GM21447 (cell line): Measurements from ENCODE around the gene LPP.

Experiments
- ATAC-seq: cut with Tn5 transposase; IDR thresholded peaks from one replicate; pipeline ENCODE4 v1.9.1; 2021; ENCODE audit not compliant: unreplicated experiment

The LPP gene

GRCh38 chr3:188458756-188459155, 304.8 kb downstream of the LPP start:
- no peak for ATAC-seq

- no peak for ATAC-seq
These were observed 311.4 kb downstream of the LPP start for GRCh38 chr3:188465311-188465710.

GRCh38 chr3:188468196-188468595, 314.2 kb downstream of the LPP start:
- no peak for ATAC-seq

GRCh38 chr3:188468662-188469061, 314.7 kb downstream of the LPP start:
- ATAC-seq: no peak

- ATAC-seq: no peak
These were observed 315.4 kb downstream of the LPP start for GRCh38 chr3:188469228-188469885.

GRCh38 chr3:188470508-188471130, 316.7 kb downstream of the LPP start:
- ATAC-seq: no peak

- ATAC-seq: no peak
These were observed 317.8 kb downstream of the LPP start for GRCh38 chr3:188471723-188472122.

- ATAC-seq: no peak
These were observed 318.4 kb downstream of the LPP start for GRCh38 chr3:188472336-188472735.

GRCh38 chr3:188473045-188473444, 319.1 kb downstream of the LPP start:
- no peak for ATAC-seq

GRCh38 chr3:188473591-188474288, 319.8 kb downstream of the LPP start:
- no peak for ATAC-seq

GRCh38 chr3:188476935-188477334, 323.0 kb downstream of the LPP start:
- ATAC-seq: no peak

GRCh38 chr3:188480011-188480410, 326.1 kb downstream of the LPP start:
- ATAC-seq: no peak

GRCh38 chr3:188482929-188483328, 329.0 kb downstream of the LPP start:
- no peak for ATAC-seq

GRCh38 chr3:188486126-188486525, 332.2 kb downstream of the LPP start:
- ATAC-seq: no peak

- no peak for ATAC-seq
These were observed 333.0 kb downstream of the LPP start for GRCh38 chr3:188486952-188487351.

- ATAC-seq: no peak
These were observed 333.7 kb downstream of the LPP start for GRCh38 chr3:188487652-188488051.

- no peak for ATAC-seq
These were observed 334.8 kb downstream of the LPP start for GRCh38 chr3:188488801-188489200.

GRCh38 chr3:188489639-188490405, 335.9 kb downstream of the LPP start:
- no peak for ATAC-seq

- no peak for ATAC-seq
These were observed 336.5 kb downstream of the LPP start for GRCh38 chr3:188490416-188490815.

GRCh38 chr3:188491276-188491687, 337.3 kb downstream of the LPP start:
- no peak for ATAC-seq

GRCh38 chr3:188496390-188496789, 342.4 kb downstream of the LPP start:
- no peak for ATAC-seq

GRCh38 chr3:188497021-188497420, 343.1 kb downstream of the LPP start:
- ATAC-seq: no peak
